GM12878 (cell line): ENCODE results near the gene BARHL1. TPM values are rescaled to one million over a fixed set of nuclear protein-coding genes. Genes with fewer than 3 reads are reported as not detected.

Experiments
- ATAC-seq: fragments of 200-7000 bp; cut with Tn5 transposase; 3 replicates; pipeline ENCODE4 v1.9.1; 2020; ENCODE audit warnings: mild to moderate bottlenecking, moderate library complexity
- BruUV-seq: library from RNA; stranded (reverse); fragments of 400-500 nt; replicated peaks from 2 replicates; lab custom pipeline; 2021; lab: Mats Ljungman, UMichigan
- CTCF ChIA-PET: fragments of 300-600 bp; sonication (Branson Sonifier 250); formaldehyde crosslinking; extraction: SDS; loops from one replicate; lab custom pipeline; 2021; ENCODE audit warnings: inconsistent platforms; lab: Yijun Ruan, JAX
- POLR2A ChIA-PET: fragments of 350-600 bp; formaldehyde crosslinking; extraction: SDS; loops from one replicate; lab custom pipeline; 2021; ENCODE audit warnings: inconsistent platforms; lab: Charles Lee
- RAD21 ChIA-PET: fragments of 300-600 bp; sonication (Branson Sonifier 250); formaldehyde crosslinking; loops from one replicate; lab custom pipeline; 2023; ENCODE audit warnings: antibody characterized with exemption; ENCODE audit not compliant: unreplicated experiment; lab: Charles Lee
- SMC1A ChIA-PET: fragments of 300-600 bp; sonication (Branson Sonifier 250); formaldehyde crosslinking; loops from one replicate; lab custom pipeline; 2023; ENCODE audit not compliant: unreplicated experiment, uncharacterized antibody; lab: Charles Lee
- DNase-seq: peaks from one replicate; pipeline ENCODE4 v3.0.0-alpha.2; 2011; ENCODE audit warnings: low read depth, low spot score
- FAIRE-seq: peaks from 3 replicates; lab custom pipeline; 2011; peaks lifted over from hg19 to GRCh38; lab: Jason Lieb, UNC
- H2AFZ ChIP-seq: 2 replicates; pipeline ENCODE4 v1.6.0; 2011; ENCODE audit warnings: low read depth, low read length, control low read depth; ENCODE audit not compliant: control insufficient read depth
- H3K27ac ChIP-seq: 2 replicates; pipeline ENCODE4 v1.5.1; 2011; ENCODE audit warnings: control low read depth; ENCODE audit not compliant: control insufficient read depth, insufficient read depth
- H3K27me3 ChIP-seq, 2 experiments: replicated peaks in 1 of 2; 2 replicates each; pipeline versions ENCODE4 v1.6.0 to v1.6.1; 2011; ENCODE audit warnings: low read length in 1 of 2; ENCODE audit not compliant: control insufficient read depth in 2 of 2, insufficient read depth in 2 of 2
- H3K36me3 ChIP-seq, 2 experiments: 2 replicates each; pipeline ENCODE4 v1.5.1; 2011; ENCODE audit warnings: low read length in 1 of 2; ENCODE audit not compliant: control insufficient read depth in 2 of 2, insufficient read depth in 2 of 2
- H3K4me1 ChIP-seq: 2 replicates; pipeline ENCODE4 v1.6.1; 2011; ENCODE audit warnings: mild to moderate bottlenecking, low read length, moderate library complexity, mixed read lengths; ENCODE audit not compliant: control insufficient read depth, insufficient read depth
- H3K4me2 ChIP-seq: 2 replicates; pipeline ENCODE4 v1.6.0; 2011; ENCODE audit warnings: control low read depth; ENCODE audit not compliant: control insufficient read depth, insufficient read depth
- H3K4me3 ChIP-seq: fragments of 200-600 bp; sonication (generic); 2 replicates; pipeline ENCODE4 v1.5.1; 2016
- H3K79me2 ChIP-seq: 2 replicates; pipeline ENCODE4 v1.6.0; 2011; ENCODE audit warnings: low read length; ENCODE audit not compliant: control insufficient read depth, insufficient read depth
- H3K9ac ChIP-seq: 2 replicates; pipeline ENCODE4 v1.8.0; 2011; ENCODE audit warnings: low read length, control low read depth, mixed read lengths; ENCODE audit not compliant: control insufficient read depth, insufficient read depth
- H3K9me3 ChIP-seq: replicated peaks from 3 replicates; pipeline ENCODE4 v1.5.1; 2011; ENCODE audit warnings: mild to moderate bottlenecking, low read length; ENCODE audit not compliant: control insufficient read depth, insufficient read depth
- H4K20me1 ChIP-seq: 2 replicates; pipeline ENCODE4 v1.6.0; 2011; ENCODE audit not compliant: control insufficient read depth, insufficient read depth
- BRCA1 ChIP-seq: IDR thresholded peaks from 2 replicates; pipeline ENCODE4 v1.6.1; 2011; ENCODE audit warnings: low read depth, low read length, improper control_type of control experiment
- DPF2 ChIP-seq: fragments of 450-650 bp; IDR thresholded peaks from 2 replicates; pipeline ENCODE4 v1.6.1; 2017; ENCODE audit warnings: mild to moderate bottlenecking
- JUND ChIP-seq: IDR thresholded peaks from 2 replicates; pipeline ENCODE4 v1.6.1; 2012; ENCODE audit warnings: low read depth, mild to moderate bottlenecking, low read length, improper control_type of control experiment, moderate library complexity
- KDM1A ChIP-seq: fragments of 200-600 bp; sonication (generic); IDR thresholded peaks from 2 replicates; pipeline ENCODE4 v1.6.1; 2016; ENCODE audit warnings: borderline replicate concordance
- MEF2A ChIP-seq: IDR thresholded peaks from 2 replicates; pipeline ENCODE4 v1.6.1; 2011; ENCODE audit warnings: low read depth, mild to moderate bottlenecking, low read length, moderate library complexity; ENCODE audit not compliant: insufficient read depth
- NBN ChIP-seq: fragments of 450-650 bp; IDR thresholded peaks from 2 replicates; pipeline ENCODE4 v1.6.1; 2016
- NFYA ChIP-seq: IDR thresholded peaks from 2 replicates; pipeline ENCODE4 v1.6.1; 2011; ENCODE audit warnings: low read depth, mild to moderate bottlenecking, low read length, improper control_type of control experiment, borderline replicate concordance
- PAX5 ChIP-seq: IDR thresholded peaks from 2 replicates; pipeline ENCODE4 v1.6.1; 2011; ENCODE audit warnings: low read depth, low read length, borderline replicate concordance
- SPI1 ChIP-seq: IDR thresholded peaks from 2 replicates; pipeline ENCODE4 v1.6.1; 2011; ENCODE audit warnings: low read depth, mild to moderate bottlenecking, low read length, moderate library complexity, borderline replicate concordance; ENCODE audit not compliant: insufficient read depth
- ZNF207 ChIP-seq: fragments of 450-650 bp; IDR thresholded peaks from 2 replicates; pipeline ENCODE4 v1.6.1; 2014; ENCODE audit warnings: antibody characterized with exemption, mild to moderate bottlenecking, borderline replicate concordance
- WGBS: methylation state at CpG from one replicate; pipeline ENCODE4 v1.1.6; 2016; ENCODE audit warnings: low lambda C conversion rate; ENCODE audit not compliant: insufficient replicate concordance, insufficient coverage; ENCODE audit errors: missing lambda C conversion rate; 5-methylcytosine and 5-hydroxymethylcytosine counted together
- in situ Hi-C: fragments of 300-500 bp; cut with MboI; formaldehyde crosslinking; loops from 9 replicates; pipeline ENCODE4 v1.14.3; 2018; ENCODE audit warnings: mixed read lengths
- intact Hi-C: fragments of 100-400 bp; cut with micrococcal nuclease; formaldehyde crosslinking; loops from one replicate; pipeline ENCODE4 v1.14.2; 2022; ENCODE audit not compliant: unreplicated experiment
- polyA plus RNA-seq, 11 experiments: library from polyadenylated mRNA; depleted of rRNA in 4 of 11; unstranded in 6 of 11; stranded (reverse) in 5 of 11; fragments of >200 nt; fragmentation: Nextera tagmentation in 4 of 11; fragmentation: Illumina TruSeq in 1 of 11; extraction: Ambion mirVana in 4 of 11; extraction: Trizol in 1 of 11; gene quantifications; 1 replicate in 1 of 11; 2 replicates in 10 of 11; pipeline versions ENCODE4 v1.2.1 to v1.2.3, GENCODE V29; 2011 to 2016; ENCODE audit warnings: inconsistent platforms in 2 of 11, missing spikeins in 2 of 11, low read depth in 1 of 11
- total RNA-seq, 4 experiments: library from RNA; depleted of rRNA in 3 of 4; stranded (reverse); fragments of >200 nt in 3 of 4; fragmentation: Illumina TruSeq in 1 of 4; extraction: Trizol in 1 of 4; gene quantifications; 2 replicates each; pipeline versions ENCODE4 v1.2.1 to v1.2.3, GENCODE V29; 2013 to 2021
- TF ChIP-seq, protein P1 (sequence below): IDR thresholded peaks from 2 replicates; pipeline ENCODE4 v1.6.1; 2011; ENCODE audit warnings: borderline replicate concordance, low read depth, mild to moderate bottlenecking, moderate library complexity, low read length; ENCODE audit not compliant: insufficient read depth, poor library complexity, severe bottlenecking
- TF ChIP-seq, protein P2 (sequence below): fragments of 450-650 bp; IDR thresholded peaks from 2 replicates; pipeline ENCODE4 v1.6.1; 2017; ENCODE audit warnings: mild to moderate bottlenecking, low read depth, inconsistent platforms; ENCODE audit not compliant: poor library complexity, severe bottlenecking
- TF ChIP-seq, protein P3 (sequence below): fragments of 450-650 bp; conservative IDR thresholded peaks from 2 replicates; pipeline ENCODE4 v1.6.1; 2017; ENCODE audit warnings: mild to moderate bottlenecking, moderate library complexity

The BARHL1 gene
- total and polyA plus RNA-seq, 10 of the 15 experiments (the other 5 are each of a cell fraction or from before 2014, with no cell fraction given) = not detected

DNA sequence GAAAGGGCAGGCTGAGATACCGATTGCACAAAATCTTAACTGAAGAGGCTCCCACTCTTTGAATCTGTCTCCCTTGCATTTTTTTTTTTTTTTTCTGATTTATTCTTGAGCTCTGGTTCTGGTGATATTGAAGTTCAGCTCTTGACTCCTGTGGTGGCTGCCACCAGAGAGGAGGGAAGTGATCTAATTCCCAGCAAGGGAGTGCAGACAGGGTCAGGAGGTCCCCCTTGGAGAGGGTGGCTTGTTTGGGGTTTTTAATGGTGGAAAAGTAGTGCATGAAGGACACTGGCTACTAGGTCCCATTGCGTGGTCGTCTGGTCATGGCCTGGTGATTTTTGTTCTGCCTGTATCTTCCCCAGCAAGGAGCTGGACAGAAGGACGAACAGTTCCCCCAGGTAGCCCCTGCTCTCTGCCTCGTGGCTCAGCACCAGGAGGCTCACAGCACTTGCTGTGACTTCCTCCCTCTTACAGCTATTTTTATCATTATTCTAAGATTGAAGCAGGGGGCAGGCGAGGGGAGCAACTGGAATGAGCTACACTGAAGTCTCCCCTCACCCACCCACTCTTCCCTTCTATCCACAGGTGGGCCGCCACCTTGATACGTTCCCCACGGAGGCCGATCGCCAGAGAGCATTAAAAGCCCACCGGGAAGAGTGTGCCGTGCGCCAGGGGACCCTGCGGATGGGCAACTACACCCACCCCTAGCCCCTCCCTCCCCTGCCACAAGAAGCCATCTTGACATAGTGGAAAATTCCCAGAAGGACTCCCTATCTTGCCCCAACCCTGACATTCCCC, 10.4 kb upstream of the BARHL1 start:
- POLR2A ChIA-PET = no interaction called here
- TF ChIP-seq BRCA1 = no peak
- no peak for TF ChIP-seq MEF2A
- TF ChIP-seq, protein P1, sequence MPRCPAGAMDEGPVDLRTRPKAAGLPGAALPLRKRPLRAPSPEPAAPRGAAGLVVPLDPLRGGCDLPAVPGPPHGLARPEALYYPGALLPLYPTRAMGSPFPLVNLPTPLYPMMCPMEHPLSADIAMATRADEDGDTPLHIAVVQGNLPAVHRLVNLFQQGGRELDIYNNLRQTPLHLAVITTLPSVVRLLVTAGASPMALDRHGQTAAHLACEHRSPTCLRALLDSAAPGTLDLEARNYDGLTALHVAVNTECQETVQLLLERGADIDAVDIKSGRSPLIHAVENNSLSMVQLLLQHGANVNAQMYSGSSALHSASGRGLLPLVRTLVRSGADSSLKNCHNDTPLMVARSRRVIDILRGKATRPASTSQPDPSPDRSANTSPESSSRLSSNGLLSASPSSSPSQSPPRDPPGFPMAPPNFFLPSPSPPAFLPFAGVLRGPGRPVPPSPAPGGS = no peak
- TF ChIP-seq, protein P2, sequence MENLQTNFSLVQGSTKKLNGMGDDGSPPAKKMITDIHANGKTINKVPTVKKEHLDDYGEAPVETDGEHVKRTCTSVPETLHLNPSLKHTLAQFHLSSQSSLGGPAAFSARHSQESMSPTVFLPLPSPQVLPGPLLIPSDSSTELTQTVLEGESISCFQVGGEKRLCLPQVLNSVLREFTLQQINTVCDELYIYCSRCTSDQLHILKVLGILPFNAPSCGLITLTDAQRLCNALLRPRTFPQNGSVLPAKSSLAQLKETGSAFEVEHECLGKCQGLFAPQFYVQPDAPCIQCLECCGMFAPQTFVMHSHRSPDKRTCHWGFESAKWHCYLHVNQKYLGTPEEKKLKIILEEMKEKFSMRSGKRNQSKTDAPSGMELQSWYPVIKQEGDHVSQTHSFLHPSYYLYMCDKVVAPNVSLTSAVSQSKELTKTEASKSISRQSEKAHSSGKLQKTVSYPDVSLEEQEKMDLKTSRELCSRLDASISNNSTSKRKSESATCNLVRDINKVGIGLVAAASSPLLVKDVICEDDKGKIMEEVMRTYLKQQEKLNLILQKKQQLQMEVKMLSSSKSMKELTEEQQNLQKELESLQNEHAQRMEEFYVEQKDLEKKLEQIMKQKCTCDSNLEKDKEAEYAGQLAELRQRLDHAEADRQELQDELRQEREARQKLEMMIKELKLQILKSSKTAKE = no peak
- TF ChIP-seq, protein P3, sequence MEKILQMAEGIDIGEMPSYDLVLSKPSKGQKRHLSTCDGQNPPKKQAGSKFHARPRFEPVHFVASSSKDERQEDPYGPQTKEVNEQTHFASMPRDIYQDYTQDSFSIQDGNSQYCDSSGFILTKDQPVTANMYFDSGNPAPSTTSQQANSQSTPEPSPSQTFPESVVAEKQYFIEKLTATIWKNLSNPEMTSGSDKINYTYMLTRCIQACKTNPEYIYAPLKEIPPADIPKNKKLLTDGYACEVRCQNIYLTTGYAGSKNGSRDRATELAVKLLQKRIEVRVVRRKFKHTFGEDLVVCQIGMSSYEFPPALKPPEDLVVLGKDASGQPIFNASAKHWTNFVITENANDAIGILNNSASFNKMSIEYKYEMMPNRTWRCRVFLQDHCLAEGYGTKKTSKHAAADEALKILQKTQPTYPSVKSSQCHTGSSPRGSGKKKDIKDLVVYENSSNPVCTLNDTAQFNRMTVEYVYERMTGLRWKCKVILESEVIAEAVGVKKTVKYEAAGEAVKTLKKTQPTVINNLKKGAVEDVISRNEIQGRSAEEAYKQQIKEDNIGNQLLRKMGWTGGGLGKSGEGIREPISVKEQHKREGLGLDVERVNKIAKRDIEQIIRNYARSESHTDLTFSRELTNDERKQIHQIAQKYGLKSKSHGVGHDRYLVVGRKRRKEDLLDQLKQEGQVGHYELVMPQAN = no peak
- no peak for TF ChIP-seq DPF2
- no peak for TF ChIP-seq ZNF207
- TF ChIP-seq KDM1A = no peak
- no peak for TF ChIP-seq PAX5
- no peak for TF ChIP-seq SPI1
- no peak for TF ChIP-seq NFYA
- no peak for TF ChIP-seq JUND
- TF ChIP-seq NBN = no peak
- TF ChIP-seq, all 136 proteins: peak for 0
- CTCF ChIA-PET = interaction anchor here (1.0 kb wide), 1 partner anchor 160 kb away, joined by 4 read pairs; no protein-coding TSS in a partner anchor
- intact Hi-C loops = no loop called here
- no peak overlapping the region for H3K9ac ChIP-seq
- H3K9me3 ChIP-seq = no peaks in the 10 kb centered on the region
- no peaks in the 10 kb centered on the region; a peak in 1 of 4 replicates for H3K27me3 ChIP-seq
- no peaks in the 10 kb centered on the region for H3K36me3 ChIP-seq
- no peak for ATAC-seq
- in situ Hi-C loops = no loop called here
- WGBS = 59% methylated on average over 15 of the region's 15 CpGs
- no peak for DNase-seq
- RAD21 ChIA-PET = no interaction called here
- no peak overlapping the region for H3K4me2 ChIP-seq
- peaks cover 4% of the 10 kb centered on the region; the same call in 1 of the 2 replicates for H4K20me1 ChIP-seq
- SMC1A ChIA-PET = no interaction called here
- no peak overlapping the region for H2AFZ ChIP-seq
- H3K27ac ChIP-seq = no peak overlapping the region
- FAIRE-seq = no peak
- no peaks in the 10 kb centered on the region for H3K4me1 ChIP-seq
- BruUV-seq = no TSS peak
- no peaks in the 10 kb centered on the region for H3K79me2 ChIP-seq
- H3K4me3 ChIP-seq = no peak overlapping the region
